Fibroblast of peridontal ligament (primary cell): Measurements from ENCODE around the gene SSBP3.
"Not testable (repeated sequence)": the region's sequence is repeated elsewhere in the genome, so short reads cannot be mapped to it uniquely, and the experiment has no call there.

Source experiments
- DNase-seq: peaks from one replicate; pipeline ENCODE4 v3.0.0-alpha.2; 2010; ENCODE audit errors: extremely low read depth

The SSBP3 gene

GRCh38 chr1:54222711-54223110 lies 183.5 kb downstream of the SSBP3 start:
- DNase-seq: no peak

GRCh38 chr1:54221867-54222484 lies 184.2 kb downstream of the SSBP3 start:
- no peak for DNase-seq

- no peak for DNase-seq
Measured at GRCh38 chr1:54221113-54221834, 184.9 kb downstream of the SSBP3 start.

GRCh38 chr1:54220004-54220811 lies 186.0 kb downstream of the SSBP3 start:
- DNase-seq: peak; percentile 82

GRCh38 chr1:54219688-54220003 lies 186.5 kb downstream of the SSBP3 start:
- DNase-seq: no peak

GRCh38 chr1:54218883-54219687 lies 187.1 kb downstream of the SSBP3 start:
- DNase-seq: peak; percentile 37

- no peak for DNase-seq
Measured at GRCh38 chr1:54215523-54215922, 190.7 kb downstream of the SSBP3 start.

GRCh38 chr1:54212872-54213271 lies 193.3 kb downstream of the SSBP3 start:
- no peak for DNase-seq

GRCh38 chr1:54207896-54208295 lies 198.3 kb downstream of the SSBP3 start:
- not testable (repeated sequence) for DNase-seq

- DNase-seq: no peak
Measured at GRCh38 chr1:54207287-54207686, 198.9 kb downstream of the SSBP3 start.

- DNase-seq: no peak
Measured at GRCh38 chr1:54204199-54204598, 202.0 kb downstream of the SSBP3 start.

GRCh38 chr1:54200519-54200997 lies 205.6 kb downstream of the SSBP3 start:
- peak; percentile 13 for DNase-seq

GRCh38 chr1:54199765-54200518 lies 206.3 kb downstream of the SSBP3 start, which contains the start of the genes CYB5RL and MRPL37:
Gene CYB5RL (minus strand): TSS chr1:54200030. CDS start chr1:54195616, 4,414 bp downstream.
Gene MRPL37 (plus strand): TSS chr1:54200167. CDS start chr1:54200244, 77 bp downstream.
- peak; percentile 98 for DNase-seq

GRCh38 chr1:54199151-54199764 lies 206.9 kb downstream of the SSBP3 start:
- peak; percentile 31 for DNase-seq

GRCh38 chr1:54193453-54193852 lies 212.7 kb downstream of the SSBP3 start:
- no peak for DNase-seq

GRCh38 chr1:54191525-54191924 lies 214.7 kb downstream of the SSBP3 start:
- DNase-seq: no peak

GRCh38 chr1:54190526-54190925 lies 215.7 kb downstream of the SSBP3 start:
- DNase-seq: no peak

GRCh38 chr1:54188291-54188690 lies 217.9 kb downstream of the SSBP3 start:
- no peak for DNase-seq

- DNase-seq: no peak
Measured at GRCh38 chr1:54186056-54186455, 220.1 kb downstream of the SSBP3 start.

GRCh38 chr1:54180701-54181360 lies 225.4 kb downstream of the SSBP3 start:
- no peak for DNase-seq
